ENCODE measurements around the gene ZG16B. TPM values are rescaled to one million over a fixed set of nuclear protein-coding genes. Genes with fewer than 3 reads are reported as not detected.
A peak's percentile ranks its signal among the peaks of the same experiment; 100 is the strongest.

The ZG16B gene
- polyA plus RNA-seq, 1 experiment: 0.40 TPM

- Histone ChIP-seq H3K27me3 (ENCODE audit: control insufficient read depth, insufficient read depth, low read length) (no peaks in the 10 kb centered on the region), H3K4me3 (ENCODE audit: low read depth, low read length) (peak overlapping the region; percentile 66), H3K27ac (ENCODE audit: low read depth, low read length) (peak overlapping the region; percentile 89), H3K9me3 (ENCODE audit: control insufficient read depth, insufficient read depth, low read length) (no peaks in the 10 kb centered on the region)
- TF ChIP-seq, protein P1, sequence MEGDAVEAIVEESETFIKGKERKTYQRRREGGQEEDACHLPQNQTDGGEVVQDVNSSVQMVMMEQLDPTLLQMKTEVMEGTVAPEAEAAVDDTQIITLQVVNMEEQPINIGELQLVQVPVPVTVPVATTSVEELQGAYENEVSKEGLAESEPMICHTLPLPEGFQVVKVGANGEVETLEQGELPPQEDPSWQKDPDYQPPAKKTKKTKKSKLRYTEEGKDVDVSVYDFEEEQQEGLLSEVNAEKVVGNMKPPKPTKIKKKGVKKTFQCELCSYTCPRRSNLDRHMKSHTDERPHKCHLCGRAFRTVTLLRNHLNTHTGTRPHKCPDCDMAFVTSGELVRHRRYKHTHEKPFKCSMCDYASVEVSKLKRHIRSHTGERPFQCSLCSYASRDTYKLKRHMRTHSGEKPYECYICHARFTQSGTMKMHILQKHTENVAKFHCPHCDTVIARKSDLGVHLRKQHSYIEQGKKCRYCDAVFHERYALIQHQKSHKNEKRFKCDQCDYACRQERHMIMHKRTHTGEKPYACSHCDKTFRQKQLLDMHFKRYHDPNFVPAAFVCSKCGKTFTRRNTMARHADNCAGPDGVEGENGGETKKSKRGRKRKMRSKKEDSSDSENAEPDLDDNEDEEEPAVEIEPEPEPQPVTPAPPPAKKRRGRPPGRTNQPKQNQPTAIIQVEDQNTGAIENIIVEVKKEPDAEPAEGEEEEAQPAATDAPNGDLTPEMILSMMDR (IDR thresholded peaks at IDR 0.05; ENCODE audit: low read depth, low read length): peak; percentile 94
- CTCF ChIA-PET: interaction anchor here (0.6 to 2.7 kb wide), 32 partner anchors 8 to 115 kb away, joined by 3 to 75 read pairs (median 4); partner anchors contain the start of genes FLYWCH1 and FLYWCH2
- peak; percentile 84 for DNase-seq (ENCODE audit: low read depth, low spot score)
- POLR2A ChIA-PET: interaction anchor here (0.6 to 1.9 kb wide), 8 partner anchors 12 to 186 kb away, joined by 3 to 23 read pairs (median 4); partner anchors contain the start of genes FLYWCH2, KCTD5 and SRRM2
Measured at GRCh38 chr16:2867987-2868789, 38.1 kb downstream of the ZG16B start.

DNA sequence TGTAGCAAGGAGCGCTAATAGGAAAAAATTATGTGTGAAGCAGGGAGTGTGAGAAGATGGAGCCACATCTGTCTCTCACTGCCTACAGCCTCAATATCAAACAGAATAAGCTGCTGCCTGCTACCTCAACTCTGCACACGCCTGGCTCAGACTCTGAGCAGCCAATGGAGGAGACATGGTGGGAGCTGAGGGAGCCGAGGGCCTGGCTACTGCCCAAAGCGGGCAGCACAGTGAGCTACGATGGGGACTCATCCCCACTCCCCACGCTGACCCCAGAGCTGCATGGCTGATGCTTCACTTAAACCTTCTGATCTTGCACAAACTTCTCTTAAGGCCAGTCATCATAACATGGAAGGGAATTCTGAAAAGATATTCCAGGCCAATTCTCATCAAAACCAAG lies 41.8 kb downstream of the ZG16B start:
- H3K4me3 ChIP-seq (ENCODE audit: low read depth, low read length): no peak overlapping the region
- CTCF ChIA-PET: interaction anchor here (1.1 to 4.2 kb wide), 3 partner anchors 33 to 55 kb away, joined by 3 to 35 read pairs (median 15); no protein-coding TSS in a partner anchor
- DNase-seq (ENCODE audit: low read depth, low spot score): no peak
- H3K27me3 ChIP-seq (ENCODE audit: control insufficient read depth, insufficient read depth, low read length): no peaks in the 10 kb centered on the region
- POLR2A ChIA-PET: interaction anchor here (0.7 to 1.2 kb wide), 2 partner anchors 34 to 46 kb away, joined by 3 read pairs; no protein-coding TSS in a partner anchor
- TF ChIP-seq, protein P1 (IDR thresholded peaks at IDR 0.05; ENCODE audit: low read depth, low read length): no peak
- no peak overlapping the region for H3K27ac ChIP-seq (ENCODE audit: low read depth, low read length)
- no peaks in the 10 kb centered on the region for H3K9me3 ChIP-seq (ENCODE audit: control insufficient read depth, insufficient read depth, low read length)

- ChIA-PET CTCF (interaction anchor here (0.6 to 1.4 kb wide), 9 partner anchors 8 to 373 kb away, joined by 3 to 15 read pairs (median 5); no protein-coding TSS in a partner anchor), POLR2A (interaction anchor here (0.6 to 0.7 kb wide), 2 partner anchors 75 to 415 kb away, joined by 4 to 5 read pairs; no protein-coding TSS in a partner anchor)
- H3K9me3 ChIP-seq (ENCODE audit: control insufficient read depth, insufficient read depth, low read length): no peaks in the 10 kb centered on the region
Measured at GRCh38 chr16:2874032-2874911, 44.2 kb downstream of the ZG16B start.

DNA sequence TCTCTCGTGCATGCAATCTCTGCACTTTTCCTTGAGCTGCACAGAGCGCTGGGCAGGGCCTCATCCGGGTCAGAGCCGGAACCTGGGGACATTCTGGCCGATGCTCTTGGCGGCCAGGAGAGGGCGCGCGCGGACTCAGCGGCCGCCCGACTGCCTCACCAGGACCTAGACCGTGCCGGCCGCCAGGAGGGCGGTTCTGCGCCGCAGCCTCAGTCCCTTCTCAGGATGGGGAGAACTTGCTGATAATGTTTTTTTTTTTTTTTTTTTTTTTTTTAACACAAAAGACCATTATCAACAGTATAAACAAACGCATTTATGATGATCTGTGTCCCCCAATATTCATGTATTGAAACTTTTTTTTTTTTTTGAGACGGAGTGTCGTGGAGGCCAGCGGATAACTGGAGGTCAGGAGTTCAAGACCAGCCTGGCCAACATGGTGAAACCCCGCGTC lies 44.8 kb downstream of the ZG16B start:
- Histone ChIP-seq H3K4me3 (ENCODE audit: low read depth, low read length) (no peak overlapping the region), H3K9me3 (ENCODE audit: control insufficient read depth, insufficient read depth, low read length) (peaks cover 5% of the 10 kb centered on the region), H3K27ac (ENCODE audit: low read depth, low read length) (no peak overlapping the region), H3K27me3 (ENCODE audit: control insufficient read depth, insufficient read depth, low read length) (peaks cover 2% of the 10 kb centered on the region)
- ChIA-PET POLR2A (interaction anchor here (0.6 to 0.7 kb wide), 2 partner anchors 76 to 415 kb away, joined by 4 to 5 read pairs; no protein-coding TSS in a partner anchor), CTCF (interaction anchor here (0.6 to 1.4 kb wide), 9 partner anchors 9 to 373 kb away, joined by 3 to 15 read pairs (median 5); no protein-coding TSS in a partner anchor)
- TF ChIP-seq, protein P1 (IDR thresholded peaks at IDR 0.05; ENCODE audit: low read depth, low read length): peak; percentile 91
- DNase-seq (ENCODE audit: low read depth, low spot score): no peak

More at GRCh38 chr16:2874032-2874911, 44.2 kb downstream of the ZG16B start:
- no peak for DNase-seq (ENCODE audit: low read depth, low spot score)
- Histone ChIP-seq H3K27ac (ENCODE audit: low read depth, low read length) (no peak overlapping the region), H3K4me3 (ENCODE audit: low read depth, low read length) (no peak overlapping the region), H3K27me3 (ENCODE audit: control insufficient read depth, insufficient read depth, low read length) (no peaks in the 10 kb centered on the region)
- TF ChIP-seq, protein P1 (IDR thresholded peaks at IDR 0.05; ENCODE audit: low read depth, low read length): no peak

Measured in AG04450 (cell line).